IMR-90 (cell line): ENCODE results near the gene UBP1. TPM values are rescaled to one million over a fixed set of nuclear protein-coding genes. Genes with fewer than 3 reads are reported as not detected.

Experiments used
- ATAC-seq: fragments of 200-7000 bp; cut with Tn5 transposase; 2 replicates; pipeline ENCODE4 v1.9.1; 2020; ENCODE audit warnings: low read depth, mild to moderate bottlenecking, moderate library complexity
- BruUV-seq: library from RNA; stranded (reverse); fragments of 400-500 nt; replicated peaks from 2 replicates; lab custom pipeline; 2021; lab: Mats Ljungman, UMichigan
- CTCF ChIA-PET: fragments of 300-600 bp; formaldehyde crosslinking; extraction: SDS; loops from one replicate; lab custom pipeline; 2021; ENCODE audit warnings: antibody characterized with exemption; lab: Yijun Ruan, JAX
- POLR2A ChIA-PET: fragments of 300-600 bp; sonication (Branson Sonifier 250); formaldehyde crosslinking; loops from one replicate; lab custom pipeline; 2022; ENCODE audit warnings: antibody characterized with exemption; ENCODE audit not compliant: unreplicated experiment; lab: Charles Lee
- DNase-seq: peaks from one replicate; pipeline ENCODE4 v3.0.0; 2013
- H2AFZ ChIP-seq: replicated peaks from 2 replicates; pipeline ENCODE3; 2013; ENCODE audit warnings: low read length, mild to moderate bottlenecking; ENCODE audit not compliant: poor library complexity
- H2AK5ac ChIP-seq: 2 replicates; pipeline ENCODE4 v1.6.1; 2013; ENCODE audit warnings: low read depth, low read length, inconsistent platforms
- H2AK9ac ChIP-seq: replicated peaks from 2 replicates; pipeline ENCODE3; 2013; ENCODE audit warnings: mild to moderate bottlenecking, low read depth, low read length, moderate library complexity; ENCODE audit not compliant: poor library complexity
- H2BK120ac ChIP-seq: 2 replicates; pipeline ENCODE4 v1.6.1; 2013; ENCODE audit warnings: low read depth, low read length, inconsistent platforms
- H2BK15ac ChIP-seq: 3 replicates; pipeline ENCODE4 v1.6.1; 2013; ENCODE audit warnings: low read depth, low read length, inconsistent platforms
- H2BK20ac ChIP-seq: 2 replicates; pipeline ENCODE4 v1.6.1; 2013; ENCODE audit warnings: low read depth, mild to moderate bottlenecking, inconsistent platforms, low read length, moderate library complexity
- H2BK5ac ChIP-seq: 2 replicates; pipeline ENCODE4 v1.6.1; 2013; ENCODE audit warnings: mild to moderate bottlenecking, low read depth, low read length, inconsistent platforms; ENCODE audit not compliant: poor library complexity, severe bottlenecking
- H3K14ac ChIP-seq: replicated peaks from 2 replicates; pipeline ENCODE4 v1.6.1; 2013; ENCODE audit warnings: low read depth, low read length, inconsistent platforms
- H3K18ac ChIP-seq: 2 replicates; pipeline ENCODE4 v1.6.1; 2013; ENCODE audit warnings: low read depth, low read length, control low read depth
- H3K23ac ChIP-seq: 2 replicates; pipeline ENCODE4 v1.6.1; 2013; ENCODE audit warnings: low read depth, low read length, inconsistent platforms
- H3K27ac ChIP-seq: 2 replicates; pipeline ENCODE4 v1.5.1; 2013; ENCODE audit warnings: mild to moderate bottlenecking, control low read depth, low read length; ENCODE audit not compliant: insufficient read depth
- H3K27me3 ChIP-seq: 2 replicates; pipeline ENCODE4 v1.6.1; 2013; ENCODE audit warnings: low read length; ENCODE audit not compliant: control insufficient read depth, insufficient read depth
- H3K36me3 ChIP-seq: 2 replicates; pipeline ENCODE4 v1.6.1; 2013; ENCODE audit warnings: low read length, mixed read lengths; ENCODE audit not compliant: control insufficient read depth, insufficient read depth
- H3K4ac ChIP-seq: 2 replicates; pipeline ENCODE4 v1.6.1; 2013; ENCODE audit warnings: low read depth, low read length, inconsistent platforms
- H3K4me1 ChIP-seq: 2 replicates; pipeline ENCODE4 v1.6.1; 2013; ENCODE audit warnings: low read length, mixed read lengths; ENCODE audit not compliant: control insufficient read depth, insufficient read depth
- H3K4me2 ChIP-seq: 2 replicates; pipeline ENCODE4 v1.6.1; 2013; ENCODE audit warnings: low read depth, mild to moderate bottlenecking, control low read depth, low read length, moderate library complexity
- H3K4me3 ChIP-seq: 2 replicates; pipeline ENCODE4 v1.5.1; 2013; ENCODE audit warnings: low read depth, mild to moderate bottlenecking, control low read depth, low read length, moderate library complexity; ENCODE audit not compliant: insufficient read depth
- H3K56ac ChIP-seq: 2 replicates; pipeline ENCODE4 v1.6.1; 2013; ENCODE audit warnings: low read length, inconsistent platforms; ENCODE audit not compliant: insufficient read depth; ENCODE audit errors: extremely low read depth
- H3K79me1 ChIP-seq, 2 experiments: 2 replicates each; pipeline ENCODE4 v1.6.1; 2013; ENCODE audit warnings: low read length in 2 of 2, inconsistent platforms in 1 of 2, low read depth in 1 of 2
- H3K9ac ChIP-seq: 2 replicates; pipeline ENCODE4 v1.6.1; 2013; ENCODE audit warnings: low read depth, low read length, control low read depth
- H3K9me1 ChIP-seq: 2 replicates; pipeline ENCODE4 v1.6.1; 2013; ENCODE audit warnings: low read length, inconsistent platforms; ENCODE audit not compliant: insufficient read depth
- H3K9me3 ChIP-seq: 2 replicates; pipeline ENCODE4 v1.6.1; 2013; ENCODE audit warnings: low read length; ENCODE audit not compliant: control insufficient read depth, insufficient read depth
- H4K20me1 ChIP-seq: 2 replicates; pipeline ENCODE4 v1.6.1; 2013; ENCODE audit warnings: low read length, inconsistent platforms; ENCODE audit not compliant: insufficient read depth
- H4K5ac ChIP-seq: 2 replicates; pipeline ENCODE4 v1.6.1; 2013; ENCODE audit warnings: mild to moderate bottlenecking, low read depth, low read length, control low read depth
- H4K8ac ChIP-seq, 2 experiments: 2 replicates each; pipeline ENCODE4 v1.6.1; 2013; ENCODE audit warnings: low read depth in 2 of 2, low read length in 2 of 2, control low read depth in 1 of 2, inconsistent platforms in 1 of 2
- H4K91ac ChIP-seq: 2 replicates; pipeline ENCODE4 v1.6.1; 2013; ENCODE audit warnings: low read depth, low read length, inconsistent platforms; ENCODE audit not compliant: insufficient read depth
- BHLHE40 ChIP-seq: fragments of 150-350 bp; IDR thresholded peaks from 2 replicates; pipeline ENCODE4 v1.6.1; 2016; ENCODE audit warnings: mild to moderate bottlenecking, low read depth, low read length
- CEBPB ChIP-seq: IDR thresholded peaks from 2 replicates; pipeline ENCODE4 v1.6.1; 2012; ENCODE audit warnings: low read depth, low read length, improper control_type of control experiment
- CHD1 ChIP-seq: IDR thresholded peaks from 2 replicates; pipeline ENCODE4 v1.6.1; 2012; ENCODE audit warnings: low read depth, low read length, improper control_type of control experiment
- CTCF ChIP-seq: conservative IDR thresholded peaks from 2 replicates; pipeline ENCODE4 v1.5.1; 2012; ENCODE audit warnings: mild to moderate bottlenecking, low read depth, low read length, improper control_type of control experiment
- FOS ChIP-seq: fragments of 150-350 bp; IDR thresholded peaks from 2 replicates; pipeline ENCODE4 v1.6.1; 2016; ENCODE audit warnings: low read depth, low read length
- MAFK ChIP-seq: IDR thresholded peaks from 2 replicates; pipeline ENCODE4 v1.6.1; 2012; ENCODE audit warnings: low read depth, low read length, improper control_type of control experiment
- MAZ ChIP-seq: IDR thresholded peaks from 2 replicates; pipeline ENCODE4 v1.6.1; 2012; ENCODE audit warnings: low read depth, mild to moderate bottlenecking, low read length, improper control_type of control experiment, moderate library complexity, borderline replicate concordance
- MXI1 ChIP-seq: IDR thresholded peaks from 2 replicates; pipeline ENCODE4 v1.6.1; 2012; ENCODE audit warnings: low read depth, mild to moderate bottlenecking, low read length, moderate library complexity, borderline replicate concordance
- NFE2L2 ChIP-seq: fragments of 150-350 bp; IDR thresholded peaks from 2 replicates; pipeline ENCODE4 v1.6.1; 2016; ENCODE audit warnings: low read depth, mild to moderate bottlenecking, low read length
- POLR2A ChIP-seq: IDR thresholded peaks from 2 replicates; pipeline ENCODE4 v1.6.1; 2012; ENCODE audit warnings: mild to moderate bottlenecking, low read depth, low read length
- RAD21 ChIP-seq: IDR thresholded peaks from 2 replicates; pipeline ENCODE4 v1.6.1; 2012; ENCODE audit warnings: low read length, improper control_type of control experiment
- RCOR1 ChIP-seq: IDR thresholded peaks from 2 replicates; pipeline ENCODE4 v1.6.1; 2012; ENCODE audit warnings: mild to moderate bottlenecking, low read length, improper control_type of control experiment; ENCODE audit not compliant: insufficient replicate concordance
- RFX5 ChIP-seq: IDR thresholded peaks from 2 replicates; pipeline ENCODE4 v1.8.0; 2012; ENCODE audit warnings: low read depth, mild to moderate bottlenecking, low read length, moderate library complexity
- USF2 ChIP-seq: fragments of 150-350 bp; IDR thresholded peaks from 2 replicates; pipeline ENCODE4 v1.6.1; 2017; ENCODE audit warnings: mild to moderate bottlenecking, antibody characterized with exemption, low read length, low read depth
- WGBS, 2 experiments: methylation state at CpG; one replicate each; pipeline versions ENCODE4 v1.1.5 to v1.1.7; 2013; ENCODE audit warnings: missing lambda C conversion rate in 2 of 2; ENCODE audit not compliant: insufficient read length in 1 of 2; ENCODE audit errors: extremely low coverage in 2 of 2; 5-methylcytosine and 5-hydroxymethylcytosine counted together
- dilution Hi-C: fragments of 300-500 bp; cut with HindIII; formaldehyde crosslinking; loops from one replicate; pipeline ENCODE4 v1.14.3; 2018; ENCODE audit warnings: low sequenced_read_pairs; ENCODE audit not compliant: unreplicated experiment
- in situ Hi-C: fragments of 300-500 bp; cut with MboI; formaldehyde crosslinking; loops from 3 replicates; pipeline ENCODE4 v1.14.3; 2019; ENCODE audit warnings: low sequenced_read_pairs, inconsistent platforms, mixed read lengths
- intact Hi-C: fragments of 100-400 bp; cut with micrococcal nuclease; formaldehyde crosslinking; loops from 2 replicates; pipeline ENCODE4 v1.10.0; 2022
- polyA plus RNA-seq, 3 experiments: library from polyadenylated mRNA; depleted of rRNA; stranded (reverse); fragments of >200 nt; gene quantifications; 2 replicates each; pipeline ENCODE4 v1.2.3, GENCODE V29; 2012; ENCODE audit warnings: low replicate concordance in 1 of 3
- total RNA-seq: library from RNA; depleted of rRNA; stranded (reverse); fragments of >200 nt; gene quantifications from 2 replicates; pipeline ENCODE4 v1.2.3, GENCODE V29; 2012

The UBP1 gene
- total and polyA plus RNA-seq, 2 of the 4 experiments (the other 2 are of a cell fraction): 56.3 to 73.8 TPM

- Histone ChIP-seq H3K79me1 (peaks cover 6 to 23% of the 10 kb centered on the region in 2 experiments; a peak in 2 of 4 replicates), H4K8ac (peak overlapping the region in 1 of 2 experiments; percentile 22; a peak in 1 of 4 replicates), H2AK5ac (no peak overlapping the region), H3K56ac (peak overlapping the region; percentile 85), H3K14ac (peak overlapping the region; percentile 85), H4K91ac (peak overlapping the region; percentile 42; the same call in 1 of the 2 replicates), H3K9me3 (no peaks in the 10 kb centered on the region), H2BK5ac (peak overlapping the region; percentile 84), H3K18ac (no peak overlapping the region; the same call in 1 of the 2 replicates), H4K20me1 (peaks cover 34% of the 10 kb centered on the region), H3K27ac (peak overlapping the region; percentile 87), H3K23ac (peak overlapping the region; percentile 34), H2BK15ac (no peak overlapping the region), H3K36me3 (no peaks in the 10 kb centered on the region), H2BK120ac (peak overlapping the region; percentile 37), H3K27me3 (no peaks in the 10 kb centered on the region), H3K4me2 (peak overlapping the region; percentile 82), H3K9me1 (peaks cover 6% of the 10 kb centered on the region), H3K4me1 (peaks cover 2% of the 10 kb centered on the region), H3K4ac (peak overlapping the region; percentile 69), H4K5ac (peak overlapping the region; percentile 1; the same call in 1 of the 2 replicates), H3K4me3 (peak overlapping the region; percentile 73), H3K9ac (peak overlapping the region; percentile 86), H2AK9ac (peak overlapping the region; percentile 96), H2AFZ (peak overlapping the region; percentile 89), H2BK20ac (no peak overlapping the region)
- in situ Hi-C loops: no loop called here
- intact Hi-C loops: loop anchor here (2.0 to 5.0 kb wide), 3 partner anchors 47 to 309 kb away; partner anchors contain the start of gene CLASP2
- peak; percentile 37 for ATAC-seq
- no TSS peak for BruUV-seq
- DNase-seq: peak; percentile 15
- CTCF ChIA-PET: interaction anchor here (0.5 to 1.4 kb wide), 2 partner anchors 21 to 50 kb away, joined by 3 to 4 read pairs; no protein-coding TSS in a partner anchor
- dilution Hi-C loops: no loop called here
- 0% methylated on average over 52 of the region's 93 CpGs; no CpG with 5 or more reads in 1 of the 2 experiments for WGBS, 2 experiments
- POLR2A ChIA-PET: no interaction called here
- TF ChIP-seq MAFK: no peak
- no peak for TF ChIP-seq BHLHE40
- TF ChIP-seq CHD1: no peak
- TF ChIP-seq USF2: no peak
- no peak for TF ChIP-seq NFE2L2
- TF ChIP-seq RCOR1: no peak
- TF ChIP-seq MXI1: no peak
- peak; percentile 44 for TF ChIP-seq CTCF
- no peak; the same call in none of the 2 replicates for TF ChIP-seq POLR2A
- no peak for TF ChIP-seq RFX5
- no peak for TF ChIP-seq FOS
- TF ChIP-seq RAD21: peak; percentile 8; the same call in 1 of the 2 replicates
- no peak for TF ChIP-seq CEBPB
- TF ChIP-seq MAZ: peak; percentile 14; the same call in 1 of the 2 replicates
Observed at GRCh38 chr3:33439546-33440327, 468 bp downstream of the UBP1 start.
